Activated naive CD4-positive, alpha-beta T cell treated with anti-CD3 and anti-CD28 coated beads, Interleukin-2, amount 50 U/mL, for 16 hours (primary cell): ENCODE data around the gene TRAPPC6A.

ENCODE experiments used
- DNase-seq: peaks from one replicate; pipeline ENCODE4 v3.0.0-alpha.2; 2020

Gene TRAPPC6A

DNA sequence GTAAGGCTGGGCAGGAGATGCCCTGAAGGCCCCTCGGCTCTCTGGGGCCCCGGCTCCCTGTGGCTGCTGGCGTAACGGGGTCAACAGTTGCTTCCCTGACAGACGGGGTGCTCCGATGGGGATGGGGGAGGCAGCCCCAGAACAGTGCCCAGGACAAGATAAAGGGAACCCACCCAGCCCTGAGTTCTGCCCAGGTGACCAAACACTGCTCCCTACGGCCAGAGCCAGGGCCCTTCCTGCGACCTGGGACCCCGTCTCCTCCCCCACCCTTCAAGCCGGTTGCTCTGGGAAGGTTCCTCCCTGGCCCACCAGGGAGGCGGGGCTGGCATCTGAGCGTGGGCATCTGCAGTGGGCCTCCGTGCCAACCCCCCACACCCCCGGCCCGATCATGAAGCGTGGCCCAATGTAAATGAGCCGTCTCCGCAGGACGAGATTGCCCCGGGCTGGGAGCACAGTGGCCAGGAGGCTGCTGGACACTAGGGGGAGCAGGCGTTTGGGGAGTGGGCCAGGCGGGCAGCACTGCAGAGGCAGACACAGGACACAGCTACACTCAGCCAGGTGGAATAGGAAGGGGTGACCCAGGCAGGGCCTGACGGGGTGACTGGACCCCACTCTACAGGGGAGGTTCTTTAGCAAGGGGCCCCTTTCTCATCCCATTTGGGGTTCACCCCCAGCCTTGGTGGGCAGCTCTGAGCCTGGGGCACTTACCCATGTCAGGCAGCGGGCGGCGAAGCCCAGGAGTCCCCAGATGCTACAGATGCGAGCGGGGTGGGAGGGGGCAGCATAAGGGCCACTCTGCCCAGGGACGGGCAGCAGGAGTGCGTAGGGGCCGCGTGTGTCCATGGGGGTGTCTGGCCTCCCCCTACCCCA is 16.1 kb downstream of the TRAPPC6A start:
- DNase-seq: no peak

DNA sequence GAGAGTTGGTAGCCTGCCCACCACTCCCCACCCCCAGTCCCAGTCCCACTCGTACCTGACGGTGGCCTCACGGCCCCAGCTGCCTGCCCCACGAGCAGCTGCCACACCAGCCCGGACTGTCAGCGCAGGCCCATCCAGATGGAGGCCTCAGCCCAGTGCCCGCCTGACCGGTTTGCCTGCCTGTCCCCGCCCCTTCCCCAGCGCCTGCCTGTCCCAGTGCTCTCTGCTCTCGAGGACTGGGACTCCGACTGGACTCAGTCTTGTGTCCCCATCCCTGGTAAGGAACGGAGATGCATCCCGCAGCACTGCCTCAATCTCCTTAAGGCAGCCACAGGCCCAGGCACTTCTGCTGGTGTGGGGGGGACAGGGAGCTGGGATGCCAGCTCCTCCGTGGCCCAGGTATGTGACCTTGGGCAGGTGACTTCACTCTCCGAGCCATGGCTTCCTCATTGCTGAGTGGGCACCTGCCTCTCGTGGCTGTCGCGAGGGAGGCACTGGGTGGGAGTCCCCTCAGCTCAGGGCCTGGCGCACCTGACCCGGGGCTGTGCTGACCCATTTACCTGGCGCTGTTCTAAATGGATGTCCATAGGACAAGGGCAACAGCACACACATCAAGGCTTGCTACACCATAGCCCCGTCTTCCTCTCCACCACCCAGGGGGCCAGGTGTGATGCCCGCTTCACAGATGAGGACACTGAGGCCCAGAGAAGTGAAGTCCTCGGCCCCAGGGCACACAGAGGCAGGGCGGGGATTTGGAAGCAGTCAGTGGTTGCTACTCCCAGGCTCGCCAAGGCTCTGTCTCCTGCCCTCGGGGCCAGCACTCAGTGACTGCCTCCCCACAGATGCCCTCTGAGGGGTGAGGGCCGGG is 16.9 kb downstream of the TRAPPC6A start, which contains the start of gene NKPD1:
Gene NKPD1, minus strand, starts transcription at position 113 of the 868 bp plus-strand sequence. CDS start 832 bp downstream, outside the sequence.
- DNase-seq: no peak

DNA sequence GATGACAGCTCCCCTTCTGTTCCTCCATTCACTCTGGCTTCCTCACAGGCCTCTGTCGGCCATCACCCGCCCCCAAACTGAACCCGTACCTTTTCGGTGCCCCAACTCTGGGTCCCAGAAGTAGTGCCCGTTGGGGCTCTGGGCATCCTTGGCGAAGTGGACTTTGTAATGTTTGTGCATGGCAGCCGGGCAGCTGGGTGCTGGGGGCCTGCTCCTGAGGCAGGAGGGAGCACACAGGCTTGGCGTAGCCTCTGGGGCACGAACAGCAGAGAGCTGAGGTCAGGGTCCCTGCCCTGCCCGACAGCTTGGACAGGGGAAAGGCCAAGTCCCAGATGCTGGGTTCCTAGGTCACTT is 18.1 kb downstream of the TRAPPC6A start:
- no peak for DNase-seq

DNA sequence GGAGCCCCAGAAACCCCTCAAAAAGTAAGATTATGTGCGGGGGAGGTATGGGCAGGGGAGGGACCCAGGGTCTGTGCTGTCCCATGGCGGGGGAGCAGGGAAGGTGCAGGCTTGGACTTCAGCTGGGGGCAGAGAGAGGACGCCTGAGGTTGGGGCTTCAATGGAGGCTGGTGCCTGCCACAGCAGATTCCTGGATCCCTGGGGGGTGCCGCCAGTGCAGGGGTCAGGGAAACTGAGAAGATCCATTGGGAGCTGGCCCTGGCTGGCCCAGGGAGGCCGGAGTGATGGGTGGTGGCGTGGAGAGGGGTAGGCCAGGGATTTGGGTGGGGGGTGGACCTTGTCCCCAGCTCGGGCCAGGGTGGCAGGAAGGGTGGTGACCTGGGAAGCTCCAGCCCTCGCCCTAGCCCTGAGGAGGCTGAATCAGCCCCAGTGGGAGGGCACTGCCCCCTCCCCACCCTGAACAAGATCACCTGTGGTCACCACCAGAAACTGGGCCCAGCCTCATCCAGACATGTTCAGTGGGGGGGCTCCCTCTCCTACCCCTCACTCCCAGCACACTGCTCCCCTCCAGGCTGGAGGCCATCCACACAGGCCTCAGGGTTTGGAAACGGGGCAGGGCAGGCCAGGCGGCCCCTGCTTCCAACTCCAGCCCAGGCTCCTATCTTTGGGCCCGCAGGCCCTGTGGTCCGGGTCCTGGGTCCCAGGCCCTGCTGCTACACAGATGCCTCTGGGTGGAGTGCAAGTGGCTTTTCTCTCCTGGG is 18.6 kb downstream of the TRAPPC6A start:
- DNase-seq: no peak

DNA sequence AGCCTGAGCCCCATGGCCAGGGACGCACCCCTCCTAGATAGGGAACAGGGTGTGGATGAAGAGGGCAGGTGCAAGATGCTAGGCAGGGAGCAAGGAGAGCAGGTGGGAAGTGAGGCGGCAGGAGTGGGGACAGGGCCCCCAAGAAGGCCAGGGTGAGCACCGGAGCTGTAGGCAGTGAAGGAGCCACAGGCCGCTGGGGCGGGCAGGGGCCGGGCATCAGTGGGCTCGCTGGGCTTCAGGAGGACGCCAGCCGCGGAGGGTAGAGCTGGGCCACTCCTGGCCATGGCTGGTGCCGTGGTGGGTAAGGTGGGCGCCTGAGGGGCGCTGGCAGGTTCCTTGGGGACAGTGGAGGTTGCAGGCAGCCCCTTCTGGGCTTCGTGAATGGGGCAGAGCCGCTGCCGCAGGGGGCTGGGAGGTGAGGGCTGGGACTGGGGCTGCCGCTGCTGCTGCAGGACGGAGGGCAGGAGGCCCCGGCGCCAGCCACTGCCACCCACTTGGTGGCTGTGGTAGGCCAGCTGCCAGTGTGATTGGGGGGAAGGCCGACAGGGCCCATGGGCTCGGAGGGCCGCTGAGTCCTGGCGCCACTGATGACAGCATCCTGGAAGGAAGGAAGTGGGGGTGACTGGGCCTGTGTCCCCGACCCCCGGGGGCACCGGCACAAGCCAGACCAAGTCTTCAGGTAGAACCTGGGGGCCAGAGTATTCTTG is 19.4 kb downstream of the TRAPPC6A start:
- DNase-seq: no peak

DNA sequence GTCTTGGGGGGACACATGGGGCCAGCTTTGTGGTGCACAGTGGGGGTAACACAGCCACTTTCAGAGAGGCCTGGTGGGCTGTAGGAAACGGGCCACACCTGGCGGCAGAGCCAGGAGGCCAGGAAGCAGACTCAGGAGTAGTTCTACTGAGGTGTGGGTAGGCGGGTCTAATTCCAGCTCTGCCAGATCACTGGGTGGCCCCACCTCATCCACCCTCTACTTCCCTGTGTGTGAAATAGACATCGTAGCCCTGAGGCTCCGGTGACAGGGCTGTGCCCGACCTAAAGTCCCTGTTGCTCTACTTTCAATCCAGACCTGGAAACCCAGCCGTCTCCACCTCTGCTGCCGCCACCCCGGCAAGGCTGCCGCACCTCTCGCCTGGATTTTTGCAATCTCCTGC is 21.3 kb downstream of the TRAPPC6A start:
- DNase-seq: no peak

DNA sequence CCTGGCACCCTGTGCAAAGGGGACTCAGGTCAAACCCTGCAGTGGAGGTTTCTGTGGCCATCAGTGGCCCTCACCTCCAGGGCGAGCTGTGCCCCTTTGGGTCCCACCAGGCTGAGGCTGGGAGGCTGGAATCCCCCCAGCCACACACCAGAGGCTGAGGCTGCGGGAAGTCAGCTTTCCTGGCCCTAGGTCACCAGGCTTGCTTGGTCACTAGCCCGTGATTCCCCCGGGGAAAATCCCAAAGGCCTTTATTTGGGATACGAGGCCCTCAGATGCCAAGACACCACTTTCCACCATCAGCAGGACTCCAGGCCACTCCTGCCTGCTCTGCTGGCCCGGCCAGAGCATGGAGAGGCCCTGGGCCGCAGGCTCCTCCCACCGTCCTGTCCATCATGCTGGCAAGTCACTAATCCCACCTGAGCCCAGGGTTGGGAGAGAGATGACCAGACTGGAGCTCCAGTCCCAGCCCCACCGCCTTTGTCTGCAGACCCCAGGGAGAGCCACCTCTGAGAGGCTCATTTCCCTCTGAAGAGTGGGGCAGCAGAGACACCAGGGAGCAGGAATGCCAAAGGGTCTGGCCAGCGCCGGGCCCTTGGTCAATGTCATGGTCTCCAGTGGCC is 21.9 kb downstream of the TRAPPC6A start:
- no peak for DNase-seq

DNA sequence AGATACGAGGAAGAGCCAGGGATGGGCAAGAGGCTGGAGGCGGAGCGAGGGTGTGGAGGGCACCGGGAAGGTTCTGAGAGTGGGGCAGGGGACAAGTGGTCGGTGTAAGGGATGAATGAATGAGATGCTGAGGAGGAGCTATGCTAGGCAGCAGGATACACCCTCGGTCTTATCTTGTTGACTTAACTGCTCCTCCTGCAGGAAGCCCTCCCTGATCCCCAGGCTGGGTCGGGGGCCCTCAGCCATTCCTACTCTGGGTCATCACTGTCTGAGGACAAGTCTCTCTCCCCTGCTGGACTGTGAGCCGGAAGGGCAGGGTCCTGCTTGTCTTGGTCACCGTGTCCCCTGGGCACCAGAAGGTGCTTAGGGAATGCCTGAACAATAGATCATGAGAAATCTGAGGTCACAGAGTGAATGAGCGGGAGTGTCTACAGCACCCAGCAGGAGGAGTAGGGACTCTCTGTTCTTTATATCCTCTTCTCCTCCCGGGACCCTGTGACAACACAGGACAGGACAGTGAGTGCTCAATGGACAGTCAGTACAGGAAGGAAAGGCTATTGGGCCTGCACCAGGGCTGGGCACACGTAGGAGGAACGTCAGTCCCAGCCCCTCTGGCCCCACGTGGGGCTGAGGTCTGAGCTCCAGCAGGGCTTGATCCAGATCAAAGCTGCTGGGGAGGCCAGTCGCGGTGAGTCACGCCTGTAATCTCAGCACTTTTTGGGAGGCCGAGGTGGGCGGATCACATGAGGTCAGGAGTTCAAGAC is 23.8 kb downstream of the TRAPPC6A start:
- no peak for DNase-seq

DNA sequence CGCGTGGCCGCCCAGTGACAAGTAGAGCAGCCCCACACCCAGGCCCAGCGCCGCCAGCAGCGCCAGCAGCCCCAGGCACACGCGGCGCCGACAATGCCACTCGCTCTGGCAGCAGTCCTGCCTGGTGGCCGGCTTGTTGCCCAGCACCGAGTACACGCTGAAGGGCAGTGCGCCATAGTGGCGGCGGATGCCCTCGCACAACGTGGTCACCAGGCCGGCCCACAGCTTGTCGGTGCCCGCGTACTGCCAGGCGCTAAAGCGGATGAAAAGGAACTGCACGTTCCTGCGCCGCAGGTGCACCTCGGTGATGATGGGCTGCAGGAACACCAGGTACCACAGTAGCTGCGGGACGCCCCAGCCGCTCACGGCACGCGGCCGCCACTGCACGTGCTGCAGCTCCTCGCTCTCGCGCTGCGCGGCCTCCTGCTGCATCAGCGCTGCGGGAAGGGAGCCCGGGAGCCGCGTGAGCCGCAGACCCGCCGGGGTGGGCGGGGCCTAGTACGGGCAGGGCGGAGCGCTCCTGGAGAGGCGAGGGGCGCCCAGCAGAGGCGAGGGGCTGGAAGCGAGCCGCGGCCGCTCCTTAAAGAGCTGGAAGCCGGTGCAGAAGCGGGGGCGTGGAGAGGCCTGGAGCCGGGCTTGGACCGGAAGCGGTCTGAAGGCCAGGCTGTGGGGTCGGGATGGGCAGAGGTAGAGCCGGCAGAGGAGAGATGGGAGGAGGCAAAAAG is 24.5 kb downstream of the TRAPPC6A start:
- DNase-seq: peak; percentile 52

DNA sequence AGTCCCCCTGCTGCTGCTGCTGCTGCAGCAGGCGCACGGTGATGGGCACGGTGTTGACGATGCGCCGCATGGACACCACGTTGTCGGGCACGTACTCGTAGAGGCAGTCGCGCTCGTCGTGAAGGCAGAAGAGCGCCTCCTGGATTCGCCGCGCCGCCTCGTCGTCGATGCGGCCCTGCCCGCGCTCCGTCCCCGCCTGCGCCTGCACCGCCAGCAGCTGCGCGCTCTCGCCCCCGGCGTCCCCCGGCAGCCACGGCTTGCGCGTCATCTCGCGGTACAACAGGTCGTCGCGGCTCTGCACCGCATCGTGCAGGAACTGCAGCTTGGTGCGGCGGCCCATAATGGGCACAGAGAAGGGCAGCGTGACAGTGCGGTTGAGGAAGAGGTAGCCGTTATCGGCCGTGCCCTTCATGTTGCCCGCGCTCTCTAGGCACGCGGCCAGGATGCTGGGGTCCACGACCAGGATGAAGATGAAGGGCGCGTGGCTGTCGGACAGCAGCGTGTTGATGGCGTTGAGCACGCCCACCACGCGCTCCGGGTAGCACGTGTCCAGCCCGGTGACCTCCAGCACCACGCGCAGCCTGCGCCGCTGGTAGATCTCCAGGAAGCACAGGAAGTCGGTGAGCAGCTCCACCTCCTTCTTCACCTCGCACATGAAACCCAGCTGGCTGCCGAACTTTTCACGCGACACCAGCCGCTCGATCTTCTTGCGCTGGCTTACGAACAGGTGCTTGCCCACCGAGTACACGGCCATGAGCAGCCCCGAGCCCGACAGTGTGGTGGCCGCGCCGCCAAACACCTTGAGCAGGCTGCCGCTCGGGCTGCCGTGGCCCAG is 25.3 kb downstream of the TRAPPC6A start:
- peak; percentile 45 for DNase-seq

DNA sequence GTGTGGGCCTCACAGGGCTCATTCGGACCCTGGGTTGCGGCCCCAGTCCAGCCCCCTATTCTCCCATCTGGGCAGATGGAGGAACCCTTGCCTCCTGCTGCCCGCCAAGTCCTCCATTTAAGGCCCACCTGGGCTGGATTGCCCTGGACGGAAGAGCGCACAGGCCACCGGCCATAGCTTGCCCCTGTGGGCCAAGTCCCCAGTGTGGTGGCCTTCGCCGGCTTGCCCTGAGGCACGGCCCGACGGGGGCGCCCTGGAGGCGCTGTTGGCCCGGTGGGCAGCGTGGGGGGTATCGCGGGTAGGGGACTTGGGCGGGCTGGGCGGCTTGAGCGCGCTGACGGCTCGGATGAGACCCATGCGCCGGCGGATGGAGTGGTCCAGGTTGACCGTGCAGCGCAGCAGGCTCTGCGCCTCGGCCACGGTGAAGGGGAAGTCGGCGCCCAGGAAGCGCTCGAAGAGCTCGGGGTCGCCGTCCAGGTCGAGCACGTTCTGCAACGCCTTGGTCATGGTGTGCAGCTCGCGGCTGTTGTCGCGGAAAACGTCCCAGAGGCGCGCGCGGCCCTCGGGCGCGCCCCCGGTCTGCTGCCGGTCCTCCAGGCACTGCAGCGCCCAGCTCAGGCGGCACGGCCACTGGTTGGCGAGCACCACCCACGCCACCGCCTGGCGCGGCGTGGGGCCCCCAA is 26.1 kb downstream of the TRAPPC6A start:
- no peak for DNase-seq

DNA sequence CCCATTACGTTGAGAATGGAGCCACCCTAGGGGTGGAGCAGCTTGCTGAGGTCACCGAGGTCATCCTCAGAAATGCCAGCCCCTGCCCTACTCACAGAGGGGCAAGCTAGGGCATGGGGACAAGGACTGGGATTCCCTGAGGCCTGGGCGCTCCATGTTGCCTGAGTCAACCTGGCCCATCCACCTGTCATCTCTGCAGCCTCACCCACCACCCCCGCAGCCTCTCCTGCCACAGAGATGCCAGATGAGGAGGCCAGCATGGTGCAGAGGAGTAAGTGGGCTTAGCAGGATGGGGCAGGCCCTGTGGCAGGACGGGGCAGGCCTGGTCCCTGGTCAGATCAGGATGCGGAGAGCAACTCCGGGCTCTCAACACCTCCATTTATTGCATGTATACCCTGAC is 26.7 kb downstream of the TRAPPC6A start:
- no peak for DNase-seq

DNA sequence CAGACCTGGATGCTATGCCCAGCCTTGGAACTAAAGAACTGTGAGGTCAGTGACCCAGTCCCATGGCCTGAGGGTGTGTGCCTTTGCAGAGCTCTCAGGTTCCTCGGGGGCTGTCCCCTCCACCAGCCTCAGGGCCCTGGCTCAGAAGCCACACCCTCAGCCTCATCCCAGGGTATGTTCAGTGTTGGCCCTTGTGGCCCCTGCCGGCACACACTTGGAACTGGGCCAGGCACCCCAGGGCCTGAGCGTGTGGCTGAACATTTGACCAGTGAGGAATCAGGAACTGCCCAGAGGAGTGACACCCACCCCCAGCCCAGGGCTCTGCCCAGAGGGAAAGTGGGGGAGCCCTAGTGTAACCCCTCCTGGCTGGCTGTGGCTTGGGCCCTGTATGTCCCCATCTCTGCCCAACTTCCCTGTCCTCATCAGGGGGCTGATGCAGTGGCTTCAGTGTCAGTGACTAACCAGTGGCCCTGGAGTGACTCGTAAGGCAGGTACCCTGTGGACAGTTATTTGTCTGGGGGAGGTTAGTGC is 27.2 kb downstream of the TRAPPC6A start:
- DNase-seq: no peak

DNA sequence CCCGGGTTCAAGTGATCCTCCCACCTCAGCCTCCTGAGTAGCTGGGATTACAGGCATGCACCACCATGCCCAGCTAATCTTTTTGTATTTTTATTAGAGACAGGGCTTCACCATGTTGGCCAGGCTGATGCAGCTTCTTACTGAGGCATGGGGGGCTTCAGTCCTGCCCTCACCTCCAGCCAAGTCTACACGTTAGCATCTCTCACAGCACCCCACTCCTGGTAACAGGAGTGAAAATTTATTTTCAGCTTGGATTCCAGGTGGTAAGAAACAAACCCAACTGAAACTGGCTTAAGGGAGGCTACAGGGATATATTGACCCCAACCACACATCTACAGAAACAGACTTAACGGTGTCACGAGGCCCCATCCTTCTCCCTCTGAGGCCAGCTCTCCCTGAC is 27.9 kb downstream of the TRAPPC6A start:
- DNase-seq: no peak

DNA sequence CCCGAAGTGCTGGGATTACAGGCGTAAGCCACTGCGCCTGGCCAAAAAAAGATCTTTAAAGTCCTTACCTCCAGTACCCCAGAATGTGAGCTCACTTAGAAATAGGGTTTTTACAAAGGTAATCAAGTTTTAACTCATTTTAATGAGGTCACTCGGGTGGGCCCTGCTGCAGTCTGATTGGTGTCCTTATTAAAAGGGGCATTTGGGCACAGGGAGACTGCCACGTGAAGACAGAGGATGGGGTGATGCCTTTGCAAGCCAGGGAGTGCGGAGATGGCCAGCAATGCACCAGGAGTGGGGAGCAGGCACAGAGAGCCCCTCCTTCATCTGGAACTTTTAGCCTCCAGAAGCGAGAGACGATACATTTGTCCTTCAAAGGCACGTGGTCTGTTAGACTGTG is 28.9 kb downstream of the TRAPPC6A start:
- DNase-seq: no peak

DNA sequence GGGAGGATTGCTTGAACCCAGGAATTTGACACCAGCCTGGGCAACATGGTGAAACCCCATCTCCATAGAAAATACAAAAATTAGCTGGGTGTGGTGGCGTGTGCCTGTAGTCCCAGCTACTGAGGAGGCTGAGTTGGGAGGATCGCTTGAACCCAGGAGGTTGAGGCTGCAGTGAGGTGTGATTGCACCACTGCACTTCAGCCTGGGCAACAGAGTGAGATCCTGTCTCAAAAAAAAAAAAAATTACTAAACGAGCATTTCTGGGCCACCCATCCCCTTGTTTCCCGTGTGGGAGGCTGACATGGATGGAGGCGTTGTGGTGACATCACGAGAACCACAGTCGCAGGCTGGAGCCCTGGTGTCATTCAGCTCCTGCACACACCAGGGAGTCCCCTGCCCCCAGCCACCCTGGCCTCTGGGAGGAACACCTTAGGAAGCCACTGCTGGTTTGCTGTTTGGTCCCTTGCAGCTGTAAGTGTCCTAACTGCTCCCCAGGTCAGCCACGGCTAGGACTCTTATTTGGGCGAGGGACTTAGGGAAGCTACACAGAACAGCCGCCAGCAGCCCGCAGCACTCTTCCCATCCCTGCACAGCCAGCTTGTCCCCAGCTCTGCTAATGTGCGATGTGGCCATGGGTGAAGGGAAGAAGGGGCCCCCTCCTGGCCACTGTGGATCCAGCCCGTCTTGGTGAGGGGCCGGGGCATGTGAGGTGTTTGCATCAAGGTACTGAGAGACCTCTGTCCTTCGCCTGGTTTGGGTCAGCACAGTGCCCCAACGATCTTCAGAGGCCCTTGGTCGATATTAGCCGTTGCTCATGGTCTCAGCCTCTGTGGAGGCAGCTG is 30.0 kb downstream of the TRAPPC6A start:
- DNase-seq: no peak

DNA sequence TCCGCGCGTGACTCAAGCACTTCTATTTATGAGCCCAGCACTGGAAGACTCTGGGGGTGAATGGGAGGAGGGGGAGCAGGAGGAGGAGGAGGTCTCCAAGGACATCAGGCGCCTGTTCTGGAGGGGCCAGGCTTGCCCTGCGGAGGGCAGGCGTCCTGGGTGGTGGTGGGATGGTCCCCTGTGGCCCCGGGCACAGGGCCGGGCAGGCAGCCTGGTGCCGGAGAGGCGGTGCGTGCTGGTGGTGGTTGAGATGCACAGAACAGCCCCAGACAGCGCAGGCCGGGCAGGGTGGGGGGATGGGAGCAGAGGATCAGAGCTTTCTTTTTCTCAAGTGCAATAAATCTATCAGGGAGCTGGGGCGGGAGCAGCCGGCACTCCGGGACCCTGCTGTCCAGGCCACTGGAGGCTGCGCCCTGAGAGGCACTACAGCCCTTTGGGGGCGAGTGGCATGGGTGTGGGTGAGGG is 31.3 kb downstream of the TRAPPC6A start:
- DNase-seq: no peak

DNA sequence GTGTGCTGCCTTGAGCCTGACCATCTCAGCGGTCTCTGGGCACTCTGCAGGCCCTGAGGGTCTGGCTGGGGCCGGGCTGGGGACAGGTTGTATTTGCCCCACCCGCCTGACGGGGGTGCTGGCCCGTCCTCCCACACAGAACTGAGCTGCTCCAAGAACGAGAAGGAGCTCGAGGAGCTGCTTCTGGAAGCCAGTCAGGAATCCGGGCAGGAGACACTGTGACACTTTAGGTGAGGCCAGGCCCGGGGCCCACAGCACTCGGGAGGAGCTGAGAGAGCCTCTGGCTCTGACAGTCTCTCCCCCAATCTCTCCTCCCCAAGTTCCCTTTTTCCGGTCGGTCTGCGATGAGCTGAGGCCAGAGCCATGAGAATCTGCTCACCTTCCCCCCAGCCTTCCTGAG is 31.8 kb downstream of the TRAPPC6A start:
- no peak for DNase-seq
